ENCODE data around the gene PZP. TPM values are rescaled to one million over a fixed set of nuclear protein-coding genes. Genes with fewer than 3 reads are reported as not detected.

The PZP gene
- total and polyA plus RNA-seq, 4 donors: 0.29 to 0.87 TPM; not detected in 2

Small RNAs within 50 kb of the gene (microRNA-seq; reads per million reads assigned to microRNA genes)
- gene MIR1244-3: 0 reads per million in 2 donors

Other genes with a start within 250 kb of the PZP start
- gene KLRG1, start 218.8 kb downstream of the PZP start, total RNA-seq: 1 to 10 TPM; 4.1 to 4.5 TPM
- gene KLRG1, start 218.8 kb downstream of the PZP start, polyA plus RNA-seq: 1 to 10 TPM in 1 of 2 donors, under 1 TPM in 1; 0.88 to 2.9 TPM
- gene A2M, start 92.5 kb downstream of the PZP start, total RNA-seq: 1,000 to 10,000 TPM; 2,139 to 2,389 TPM
- 1,000 to 10,000 TPM in 1 of 2 donors, 100 to 1,000 TPM in 1; 268 to 1,278 TPM for gene A2M, start 92.5 kb downstream of the PZP start, polyA plus RNA-seq